IMR-90 (cell line): ENCODE data around the gene LDLRAD3.

ENCODE experiments used
- CTCF ChIP-seq: conservative IDR thresholded peaks from 2 replicates; pipeline ENCODE4 v1.5.1; 2012; ENCODE audit warnings: mild to moderate bottlenecking, low read depth, low read length, improper control_type of control experiment
- ELK1 ChIP-seq: fragments of 150-350 bp; IDR thresholded peaks from 2 replicates; pipeline ENCODE4 v1.6.1; 2016; ENCODE audit warnings: low read depth, mild to moderate bottlenecking, low read length, moderate library complexity, borderline replicate concordance
- FOS ChIP-seq: fragments of 150-350 bp; IDR thresholded peaks from 2 replicates; pipeline ENCODE4 v1.6.1; 2016; ENCODE audit warnings: low read depth, low read length
- MAFK ChIP-seq: IDR thresholded peaks from 2 replicates; pipeline ENCODE4 v1.6.1; 2012; ENCODE audit warnings: low read depth, low read length, improper control_type of control experiment
- MAZ ChIP-seq: IDR thresholded peaks from 2 replicates; pipeline ENCODE4 v1.6.1; 2012; ENCODE audit warnings: low read depth, mild to moderate bottlenecking, low read length, improper control_type of control experiment, moderate library complexity, borderline replicate concordance
- NFE2L2 ChIP-seq: fragments of 150-350 bp; IDR thresholded peaks from 2 replicates; pipeline ENCODE4 v1.6.1; 2016; ENCODE audit warnings: low read depth, mild to moderate bottlenecking, low read length
- POLR2A ChIP-seq: IDR thresholded peaks from 2 replicates; pipeline ENCODE4 v1.6.1; 2012; ENCODE audit warnings: mild to moderate bottlenecking, low read depth, low read length
- RAD21 ChIP-seq: IDR thresholded peaks from 2 replicates; pipeline ENCODE4 v1.6.1; 2012; ENCODE audit warnings: low read length, improper control_type of control experiment
- RCOR1 ChIP-seq: IDR thresholded peaks from 2 replicates; pipeline ENCODE4 v1.6.1; 2012; ENCODE audit warnings: mild to moderate bottlenecking, low read length, improper control_type of control experiment; ENCODE audit not compliant: insufficient replicate concordance
- RFX5 ChIP-seq: IDR thresholded peaks from 2 replicates; pipeline ENCODE4 v1.8.0; 2012; ENCODE audit warnings: low read depth, mild to moderate bottlenecking, low read length, moderate library complexity
- USF2 ChIP-seq: fragments of 150-350 bp; IDR thresholded peaks from 2 replicates; pipeline ENCODE4 v1.6.1; 2017; ENCODE audit warnings: mild to moderate bottlenecking, antibody characterized with exemption, low read length, low read depth

DNA sequence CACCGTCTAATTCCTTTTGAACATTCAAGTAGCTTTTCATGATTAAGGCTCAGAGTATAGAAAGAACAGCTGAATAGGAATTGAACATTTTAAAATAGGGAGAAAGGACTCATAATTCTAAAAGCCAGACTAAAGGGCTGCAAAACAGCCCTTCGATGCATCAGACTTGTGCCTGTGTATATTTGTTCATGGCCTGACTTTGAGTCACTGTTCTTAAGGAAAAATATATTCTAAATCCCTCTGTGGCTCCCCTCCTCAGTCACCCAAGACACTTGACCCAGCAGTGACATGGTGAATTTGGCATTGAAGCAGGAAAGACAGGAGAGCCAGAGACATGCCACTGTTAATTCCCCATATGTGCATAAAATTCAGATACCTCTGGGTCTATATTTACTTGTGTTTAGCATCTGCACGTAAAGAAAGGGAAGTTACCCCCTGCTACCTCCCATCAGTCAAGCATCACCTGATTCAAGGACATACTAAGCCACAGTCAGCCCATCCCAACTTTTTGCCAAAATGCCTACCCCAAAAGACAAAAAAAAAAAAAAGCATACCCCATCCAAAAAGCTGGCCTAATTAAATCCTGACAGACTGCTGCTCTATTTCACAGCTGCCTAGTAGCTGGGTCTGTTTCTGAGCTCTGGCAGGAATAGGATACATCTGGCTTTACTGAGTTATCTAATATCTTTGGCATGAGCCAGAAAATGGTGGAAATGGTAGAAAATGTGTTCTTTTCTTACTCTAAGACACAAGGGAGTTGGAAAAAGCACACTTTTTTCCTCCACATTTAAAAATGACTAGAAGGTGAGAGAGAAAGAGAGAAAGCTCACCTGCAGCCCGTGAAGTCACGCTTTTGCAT lies 251.9 kb downstream of the LDLRAD3 start:
- no peak for TF ChIP-seq CTCF
- no peak for TF ChIP-seq POLR2A
- TF ChIP-seq NFE2L2: no peak
- TF ChIP-seq USF2: no peak
- no peak for TF ChIP-seq FOS
- TF ChIP-seq RAD21: no peak
- no peak for TF ChIP-seq ELK1
- TF ChIP-seq MAZ: no peak
- no peak for TF ChIP-seq RCOR1
- TF ChIP-seq MAFK: no peak
- no peak for TF ChIP-seq RFX5
